Heart left ventricle (tissue), 13 donors: ENCODE results near the gene RPL31.

Source experiments
- CTCF ChIP-seq, 12 donors: fragments of 200-600 bp; sonication (generic) in 4 of 12; IDR thresholded peaks; one replicate each; pipeline versions ENCODE4 v1.5.0 to v1.8.0; 2018 to 2022; ENCODE audit warnings: antibody characterized with exemption in 12 of 12, mild to moderate bottlenecking in 5 of 12
- POLR2A ChIP-seq, 2 donors: fragments of 450-650 bp; IDR thresholded peaks; one replicate each; pipeline ENCODE4 v1.6.1; 2017; ENCODE audit warnings: antibody characterized with exemption in 2 of 2, mild to moderate bottlenecking in 2 of 2, moderate library complexity in 2 of 2
- donor health status: ischemic (EF 13 %, LVEDD 7.1; RV severe dilation, severe dysfunction).
- donor health status: DM: no; HTN: yes; CAD: no.
- donor health status: DM: no; HTN: no; CAD: no.
- donor health status: ischemic (EF 25% LVEDD 6.9; RV normal size, moderate dysfunction).
- donor health status: ischemic (EF 25% LVEDD 5.7; RV mildly dilated, moderate dysfunction).
- donor health status: ischemic (EF 35%, LVEDD 5.7; RV mildly dilated, moderate dysfunction).
- donor health status: nonischemic (EF 11% LVEDD 7.7; RV severe dilation, severe dysfunction).
- donor health status: DM: yes; HTN: yes; CAD: no.
- donor health status: PGD.
- donor health status: ischemic (EF 29% LVEDD 5.4; RV normal size, mild dysfunction).
- donor health status: nonischemic (EF 23%, LVEDD 6.1; RV moderate dilation, normal function).

DNA sequence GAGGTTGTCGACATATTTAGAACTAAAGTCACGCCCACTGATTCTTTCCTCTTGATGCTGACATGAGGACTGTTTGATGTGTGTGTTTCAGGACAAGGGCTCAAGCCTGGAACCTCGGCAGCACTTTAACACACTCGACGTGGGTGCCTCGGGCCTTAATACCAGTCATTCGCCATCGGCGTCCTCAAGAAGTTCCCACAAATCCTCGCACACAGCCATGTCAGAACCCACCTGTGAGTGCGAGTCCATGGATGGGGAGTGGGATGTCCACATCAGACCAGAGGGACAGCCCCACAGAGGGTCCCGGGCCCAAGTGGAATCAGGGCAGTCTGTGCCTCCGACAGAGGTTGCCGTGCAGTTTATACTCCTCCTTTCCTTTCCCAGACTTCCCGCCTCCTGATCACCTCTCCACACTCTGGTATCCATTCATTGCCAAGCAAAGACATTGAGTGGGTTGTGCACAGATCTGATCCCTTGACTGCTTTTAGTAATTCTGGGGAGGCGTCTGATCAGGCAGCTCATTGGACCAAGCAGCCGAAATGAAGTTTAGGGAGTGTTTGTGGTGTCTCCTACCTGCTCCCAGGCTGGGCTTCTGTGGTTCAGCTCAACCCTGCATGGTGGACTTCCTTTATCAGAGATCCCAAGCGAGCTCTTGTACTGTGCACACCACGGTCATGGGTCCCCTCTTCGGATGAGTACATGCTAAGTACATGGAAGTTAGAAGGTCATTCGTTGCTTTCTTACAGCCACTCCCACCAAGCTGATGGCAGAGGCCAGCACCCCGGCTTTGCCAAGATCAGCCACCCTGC, 27.2 kb upstream of the RPL31 start:
- TF ChIP-seq CTCF (IDR thresholded peaks at IDR 0.05) (no peak), POLR2A (IDR thresholded peaks at IDR 0.05) (no peak)
